ENCODE results near the gene POLE2.

DNA sequence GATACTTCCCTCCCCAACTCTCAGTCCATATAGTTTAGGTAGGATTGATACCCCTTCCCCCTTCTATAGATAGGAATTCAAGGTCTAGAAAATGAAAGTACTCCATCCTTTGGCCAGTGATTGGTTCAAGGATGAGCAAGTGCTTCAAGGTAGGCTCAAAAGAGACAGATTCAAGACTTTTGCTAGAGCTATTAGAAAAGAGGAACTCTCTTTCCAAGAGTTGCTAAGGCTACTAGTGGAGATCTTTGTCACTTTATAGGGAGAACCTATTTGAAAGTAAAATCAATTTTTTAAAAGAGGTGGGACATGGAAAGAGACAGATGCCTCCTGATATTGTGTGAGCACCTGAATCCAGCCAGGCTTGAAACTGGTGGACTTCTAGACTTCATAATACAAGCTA lies 17.5 kb downstream of the POLE2 start:
- TF ChIP-seq, protein P1, sequence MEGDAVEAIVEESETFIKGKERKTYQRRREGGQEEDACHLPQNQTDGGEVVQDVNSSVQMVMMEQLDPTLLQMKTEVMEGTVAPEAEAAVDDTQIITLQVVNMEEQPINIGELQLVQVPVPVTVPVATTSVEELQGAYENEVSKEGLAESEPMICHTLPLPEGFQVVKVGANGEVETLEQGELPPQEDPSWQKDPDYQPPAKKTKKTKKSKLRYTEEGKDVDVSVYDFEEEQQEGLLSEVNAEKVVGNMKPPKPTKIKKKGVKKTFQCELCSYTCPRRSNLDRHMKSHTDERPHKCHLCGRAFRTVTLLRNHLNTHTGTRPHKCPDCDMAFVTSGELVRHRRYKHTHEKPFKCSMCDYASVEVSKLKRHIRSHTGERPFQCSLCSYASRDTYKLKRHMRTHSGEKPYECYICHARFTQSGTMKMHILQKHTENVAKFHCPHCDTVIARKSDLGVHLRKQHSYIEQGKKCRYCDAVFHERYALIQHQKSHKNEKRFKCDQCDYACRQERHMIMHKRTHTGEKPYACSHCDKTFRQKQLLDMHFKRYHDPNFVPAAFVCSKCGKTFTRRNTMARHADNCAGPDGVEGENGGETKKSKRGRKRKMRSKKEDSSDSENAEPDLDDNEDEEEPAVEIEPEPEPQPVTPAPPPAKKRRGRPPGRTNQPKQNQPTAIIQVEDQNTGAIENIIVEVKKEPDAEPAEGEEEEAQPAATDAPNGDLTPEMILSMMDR (IDR thresholded peaks at IDR 0.05; ENCODE audit: low read depth, low read length, poor library complexity, severe bottlenecking): no peak
- TF ChIP-seq EZH2phosphoT487 (IDR thresholded peaks at IDR 0.05; ENCODE audit: borderline replicate concordance, low read length): no peak
